H9 (cell line): ENCODE data around the gene ARMC2. TPM values are rescaled to one million over a fixed set of nuclear protein-coding genes. Genes with fewer than 3 reads are reported as not detected.

Experiments
- DNase-seq: peaks from one replicate; pipeline ENCODE4 v3.0.0-alpha.2; 2017
- H2AFZ ChIP-seq: one replicate; pipeline ENCODE4 v1.6.1; 2013; ENCODE audit warnings: mild to moderate bottlenecking, low read length, control low read depth, moderate library complexity
- H2AK5ac ChIP-seq: 2 replicates; pipeline ENCODE4 v1.6.1; 2013; ENCODE audit warnings: low read length, control low read depth, mixed read lengths; ENCODE audit not compliant: insufficient read length
- H2BK120ac ChIP-seq: one replicate; pipeline ENCODE4 v1.6.1; 2013; ENCODE audit warnings: low read depth, mild to moderate bottlenecking, low read length, control low read depth, inconsistent platforms; ENCODE audit not compliant: poor library complexity, severe bottlenecking
- H2BK12ac ChIP-seq: 2 replicates; pipeline ENCODE4 v1.6.1; 2013; ENCODE audit warnings: low read length, control low read depth, mixed read lengths, low read depth; ENCODE audit not compliant: insufficient read length
- H2BK15ac ChIP-seq: 2 replicates; pipeline ENCODE4 v1.6.1; 2013; ENCODE audit warnings: low read depth, low read length, control low read depth
- H2BK20ac ChIP-seq: one replicate; pipeline ENCODE4 v1.6.1; 2013; ENCODE audit warnings: low read depth, mild to moderate bottlenecking, low read length, control low read depth, inconsistent platforms; ENCODE audit not compliant: poor library complexity, severe bottlenecking
- H2BK5ac ChIP-seq: 2 replicates; pipeline ENCODE4 v1.6.1; 2013; ENCODE audit warnings: low read length, control low read depth, mixed read lengths; ENCODE audit not compliant: insufficient read length
- H3K14ac ChIP-seq: 2 replicates; pipeline ENCODE4 v1.6.1; 2013; ENCODE audit warnings: low read length, control low read depth; ENCODE audit not compliant: insufficient read depth
- H3K18ac ChIP-seq: 2 replicates; pipeline ENCODE4 v1.6.1; 2013; ENCODE audit warnings: low read depth, mild to moderate bottlenecking, mixed read lengths, low read length, control low read depth; ENCODE audit not compliant: insufficient read length
- H3K23ac ChIP-seq: 2 replicates; pipeline ENCODE4 v1.6.1; 2013; ENCODE audit warnings: low read length, control low read depth, mixed read lengths, low read depth; ENCODE audit not compliant: insufficient read length
- H3K23me2 ChIP-seq: 2 replicates; pipeline ENCODE4 v1.6.1; 2013; ENCODE audit warnings: low read depth, mild to moderate bottlenecking, mixed read lengths, low read length, control low read depth; ENCODE audit not compliant: insufficient read length, poor library complexity, severe bottlenecking
- H3K27ac ChIP-seq: 2 replicates; pipeline ENCODE4 v1.5.1; 2013; ENCODE audit warnings: low read length, control low read depth, mixed read lengths, low read depth; ENCODE audit not compliant: insufficient read length
- H3K27me3 ChIP-seq: 2 replicates; pipeline ENCODE4 v1.6.1; 2013; ENCODE audit warnings: low read length, control low read depth, inconsistent platforms; ENCODE audit not compliant: insufficient read depth
- H3K4ac ChIP-seq: 2 replicates; pipeline ENCODE4 v1.6.1; 2013; ENCODE audit warnings: low read depth, mild to moderate bottlenecking, control low read depth, inconsistent platforms, low read length, moderate library complexity
- H3K4me1 ChIP-seq: 2 replicates; pipeline ENCODE4 v1.6.1; 2013; ENCODE audit warnings: low read length, control low read depth, inconsistent platforms; ENCODE audit not compliant: insufficient read depth
- H3K4me2 ChIP-seq: 2 replicates; pipeline ENCODE4 v1.6.1; 2013; ENCODE audit warnings: low read length, control low read depth, mixed read lengths; ENCODE audit not compliant: insufficient read length, insufficient read depth
- H3K56ac ChIP-seq: 2 replicates; pipeline ENCODE4 v1.6.1; 2013; ENCODE audit warnings: low read depth, mild to moderate bottlenecking, mixed read lengths, low read length, control low read depth; ENCODE audit not compliant: insufficient read length
- H3K79me1 ChIP-seq: 2 replicates; pipeline ENCODE4 v1.6.1; 2013; ENCODE audit warnings: low read depth, mild to moderate bottlenecking, moderate library complexity, low read length, control low read depth, inconsistent platforms; ENCODE audit not compliant: insufficient read depth, poor library complexity, severe bottlenecking
- H3K79me2 ChIP-seq: 2 replicates; pipeline ENCODE4 v1.6.1; 2013; ENCODE audit warnings: low read length, control low read depth, inconsistent platforms; ENCODE audit not compliant: insufficient read depth
- H3K9ac ChIP-seq: 2 replicates; pipeline ENCODE4 v1.6.1; 2013; ENCODE audit warnings: low read length, control low read depth, mixed read lengths; ENCODE audit not compliant: insufficient read length; ENCODE audit errors: extremely low read depth
- H3K9me3 ChIP-seq: one replicate; pipeline ENCODE4 v1.6.1; 2013; ENCODE audit warnings: low read depth, low read length, inconsistent platforms; ENCODE audit not compliant: control insufficient read depth
- H3T11ph ChIP-seq: one replicate; pipeline ENCODE4 v1.6.1; 2013; ENCODE audit warnings: mild to moderate bottlenecking, low read length, control low read depth, inconsistent platforms
- H4K20me1 ChIP-seq: one replicate; pipeline ENCODE4 v1.6.1; 2013; ENCODE audit not compliant: control insufficient read depth, insufficient read length, insufficient read depth
- H4K5ac ChIP-seq: 2 replicates; pipeline ENCODE4 v1.6.1; 2013; ENCODE audit warnings: low read depth, mild to moderate bottlenecking, mixed read lengths, low read length, control low read depth; ENCODE audit not compliant: insufficient read length
- H4K8ac ChIP-seq: replicated peaks from 2 replicates; pipeline ENCODE4 v1.6.1; 2013; ENCODE audit warnings: low read length, control low read depth, mixed read lengths, low read depth; ENCODE audit not compliant: insufficient read length
- H4K91ac ChIP-seq: 2 replicates; pipeline ENCODE4 v1.6.1; 2013; ENCODE audit warnings: low read depth, mild to moderate bottlenecking, moderate library complexity, mixed read lengths, low read length, control low read depth; ENCODE audit not compliant: insufficient read length
- H3K27ac Mint-ChIP-seq, 3 experiments: 2 replicates in 2 of 3; 3 replicates in 1 of 3; pipeline ENCODE4 v1.8.0; 2020 to 2021; ENCODE audit warnings: mixed read lengths in 3 of 3, mild to moderate bottlenecking in 1 of 3, moderate library complexity in 1 of 3
- H3K27me3 Mint-ChIP-seq: 2 replicates; pipeline ENCODE4 v1.8.0; 2021; ENCODE audit warnings: low read depth, mild to moderate bottlenecking, moderate library complexity, mixed read lengths
- H3K36me3 Mint-ChIP-seq, 3 experiments: 2 replicates in 2 of 3; 3 replicates in 1 of 3; pipeline ENCODE4 v1.8.0; 2020 to 2021; ENCODE audit warnings: low read depth in 3 of 3, mixed read lengths in 3 of 3; ENCODE audit not compliant: insufficient read depth in 1 of 3
- H3K4me1 Mint-ChIP-seq, 2 experiments: 2 replicates each; pipeline ENCODE4 v1.8.0; 2020; ENCODE audit warnings: mixed read lengths in 2 of 2
- H3K4me3 Mint-ChIP-seq, 2 experiments: 2 replicates in 1 of 2; 3 replicates in 1 of 2; pipeline ENCODE4 v1.8.0; 2020 to 2021; ENCODE audit warnings: mild to moderate bottlenecking in 2 of 2, mixed read lengths in 2 of 2, moderate library complexity in 1 of 2
- H3K9me3 Mint-ChIP-seq, 2 experiments: 2 replicates in 1 of 2; 3 replicates in 1 of 2; pipeline ENCODE4 v1.8.0; 2020; ENCODE audit warnings: mild to moderate bottlenecking in 2 of 2, mixed read lengths in 2 of 2, moderate library complexity in 1 of 2
- CTCF ChIP-seq: fragments of 200-600 bp; sonication (generic); conservative IDR thresholded peaks from 3 replicates; pipeline ENCODE4 v1.8.0; 2021; ENCODE audit warnings: antibody characterized with exemption, mild to moderate bottlenecking
- WGBS: extraction: QIAGEN DNeasy Blood & Tissue Kit; methylation state at CpG from one replicate; pipeline ENCODE4 v1.1.7; 2013; ENCODE audit warnings: missing lambda C conversion rate, low lambda C conversion rate, mixed read lengths; ENCODE audit not compliant: insufficient read length; ENCODE audit errors: extremely low coverage; 5-methylcytosine and 5-hydroxymethylcytosine counted together
- total RNA-seq: library from RNA; stranded (reverse); gene quantifications from 2 replicates; pipeline ENCODE4 v1.2.1, GENCODE V29; 2021

The ARMC2 gene
- total RNA-seq, 1 experiment from 2014 or later: 2.8 TPM

GRCh38 chr6:108844135-108844534, 4.1 kb upstream of the ARMC2 start:
- WGBS: no CpG with 5 or more reads among the region's 3 CpGs
- no peak for TF ChIP-seq CTCF
- peaks cover 17 to 18% of the 10 kb centered on the region in 2 experiments for H3K4me1 Mint-ChIP-seq

More at GRCh38 chr6:108844135-108844534, 4.1 kb upstream of the ARMC2 start:
- Mint-ChIP-seq H3K4me3 (no peak overlapping the region), H3K36me3 (no peaks in the 10 kb centered on the region), H3K9me3 (no peaks in the 10 kb centered on the region), H3K27me3 (peaks cover 1% of the 10 kb centered on the region), H3K27ac (no peak overlapping the region)
- no peak overlapping the region for H3K14ac ChIP-seq
- H2BK5ac ChIP-seq: no peak overlapping the region
- H3K79me2 ChIP-seq: no peaks in the 10 kb centered on the region
- H3K79me1 ChIP-seq: no peaks in the 10 kb centered on the region
- no peak overlapping the region for H3T11ph ChIP-seq
- no peak overlapping the region for H2BK12ac ChIP-seq
- no peak overlapping the region for H2BK15ac ChIP-seq
- no peak overlapping the region for H2BK20ac ChIP-seq
- no peak overlapping the region for H3K23ac ChIP-seq
- H4K91ac ChIP-seq: no peak overlapping the region
- no peak overlapping the region for H3K56ac ChIP-seq
- no peak overlapping the region for H2BK120ac ChIP-seq
- H3K4me1 ChIP-seq: no peaks in the 10 kb centered on the region; the same call in 1 of the 2 replicates
- no peak overlapping the region for H2AK5ac ChIP-seq
- H4K8ac ChIP-seq: no peak overlapping the region
- no peak overlapping the region for H3K18ac ChIP-seq
- no peaks in the 10 kb centered on the region; the same call in 1 of the 2 replicates for H3K27me3 ChIP-seq
- H3K9ac ChIP-seq: no peak overlapping the region
- H3K27ac ChIP-seq: no peak overlapping the region
- no peak overlapping the region for H2AFZ ChIP-seq
- H3K4me2 ChIP-seq: no peak overlapping the region
- H3K9me3 ChIP-seq: no peaks in the 10 kb centered on the region
- no peaks in the 10 kb centered on the region for H4K20me1 ChIP-seq
- H3K23me2 ChIP-seq: peaks cover 4% of the 10 kb centered on the region
- DNase-seq: no peak
- no peak overlapping the region for H4K5ac ChIP-seq
- H3K4ac ChIP-seq: no peak overlapping the region
